Measurements from ENCODE around the gene NCOA3. TPM values are rescaled to one million over a fixed set of nuclear protein-coding genes. Genes with fewer than 3 reads are reported as not detected.

Gene NCOA3
- total RNA-seq, 1 donor, result 44.5 TPM

DNA sequence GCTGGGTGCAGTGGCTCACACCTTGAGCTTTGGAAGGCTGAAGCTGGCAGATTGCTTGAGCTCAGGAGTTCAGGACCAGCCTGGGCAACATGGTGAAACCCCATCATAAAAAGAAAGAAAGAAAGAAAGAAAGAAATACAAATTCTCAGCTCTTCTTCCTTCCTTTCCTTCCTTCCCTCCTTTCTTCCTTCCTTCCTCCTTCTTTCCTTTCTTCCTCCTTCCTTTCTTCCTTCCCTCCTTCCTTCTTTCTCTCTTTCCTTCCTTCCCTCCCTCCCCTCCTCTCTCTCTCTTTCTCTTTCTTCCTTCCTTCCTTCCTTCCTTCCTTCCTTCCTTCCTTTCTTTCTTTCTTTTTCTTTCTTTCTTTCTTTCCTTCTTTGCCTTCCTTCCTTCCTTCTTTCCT, 21.0 kb upstream of the NCOA3 start:
- no peaks in the 10 kb centered on the region for H3K36me3 ChIP-seq (ENCODE audit: insufficient read depth, low read length)
- H2AFZ ChIP-seq (ENCODE audit: low read length), result no peak overlapping the region
- H3K4me3 ChIP-seq (ENCODE audit: insufficient read depth, low read length), result no peak overlapping the region
- no peaks in the 10 kb centered on the region for H3K79me2 ChIP-seq (ENCODE audit: insufficient read depth, low read length)
- no peaks in the 10 kb centered on the region for H3K4me1 ChIP-seq (ENCODE audit: insufficient read depth, low read length)
- H3K27ac ChIP-seq (ENCODE audit: low read depth, low read length), result no peak overlapping the region
- no peaks in the 10 kb centered on the region for H3K27me3 ChIP-seq (ENCODE audit: insufficient read depth, low read length)
- H3K4me2 ChIP-seq (ENCODE audit: insufficient read depth, low read length), result no peak overlapping the region
- no peak for DNase-seq (ENCODE audit: insufficient read length, low spot score, missing footprints)
- TF ChIP-seq, protein P1, sequence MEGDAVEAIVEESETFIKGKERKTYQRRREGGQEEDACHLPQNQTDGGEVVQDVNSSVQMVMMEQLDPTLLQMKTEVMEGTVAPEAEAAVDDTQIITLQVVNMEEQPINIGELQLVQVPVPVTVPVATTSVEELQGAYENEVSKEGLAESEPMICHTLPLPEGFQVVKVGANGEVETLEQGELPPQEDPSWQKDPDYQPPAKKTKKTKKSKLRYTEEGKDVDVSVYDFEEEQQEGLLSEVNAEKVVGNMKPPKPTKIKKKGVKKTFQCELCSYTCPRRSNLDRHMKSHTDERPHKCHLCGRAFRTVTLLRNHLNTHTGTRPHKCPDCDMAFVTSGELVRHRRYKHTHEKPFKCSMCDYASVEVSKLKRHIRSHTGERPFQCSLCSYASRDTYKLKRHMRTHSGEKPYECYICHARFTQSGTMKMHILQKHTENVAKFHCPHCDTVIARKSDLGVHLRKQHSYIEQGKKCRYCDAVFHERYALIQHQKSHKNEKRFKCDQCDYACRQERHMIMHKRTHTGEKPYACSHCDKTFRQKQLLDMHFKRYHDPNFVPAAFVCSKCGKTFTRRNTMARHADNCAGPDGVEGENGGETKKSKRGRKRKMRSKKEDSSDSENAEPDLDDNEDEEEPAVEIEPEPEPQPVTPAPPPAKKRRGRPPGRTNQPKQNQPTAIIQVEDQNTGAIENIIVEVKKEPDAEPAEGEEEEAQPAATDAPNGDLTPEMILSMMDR (IDR thresholded peaks at IDR 0.05; ENCODE audit: extremely low read depth, low read depth, low read length), result no peak
- H3K9me3 ChIP-seq (ENCODE audit: low read depth, low read length), result no peaks in the 10 kb centered on the region
- no peaks in the 10 kb centered on the region for H4K20me1 ChIP-seq (ENCODE audit: insufficient read depth, low read length)

DNA sequence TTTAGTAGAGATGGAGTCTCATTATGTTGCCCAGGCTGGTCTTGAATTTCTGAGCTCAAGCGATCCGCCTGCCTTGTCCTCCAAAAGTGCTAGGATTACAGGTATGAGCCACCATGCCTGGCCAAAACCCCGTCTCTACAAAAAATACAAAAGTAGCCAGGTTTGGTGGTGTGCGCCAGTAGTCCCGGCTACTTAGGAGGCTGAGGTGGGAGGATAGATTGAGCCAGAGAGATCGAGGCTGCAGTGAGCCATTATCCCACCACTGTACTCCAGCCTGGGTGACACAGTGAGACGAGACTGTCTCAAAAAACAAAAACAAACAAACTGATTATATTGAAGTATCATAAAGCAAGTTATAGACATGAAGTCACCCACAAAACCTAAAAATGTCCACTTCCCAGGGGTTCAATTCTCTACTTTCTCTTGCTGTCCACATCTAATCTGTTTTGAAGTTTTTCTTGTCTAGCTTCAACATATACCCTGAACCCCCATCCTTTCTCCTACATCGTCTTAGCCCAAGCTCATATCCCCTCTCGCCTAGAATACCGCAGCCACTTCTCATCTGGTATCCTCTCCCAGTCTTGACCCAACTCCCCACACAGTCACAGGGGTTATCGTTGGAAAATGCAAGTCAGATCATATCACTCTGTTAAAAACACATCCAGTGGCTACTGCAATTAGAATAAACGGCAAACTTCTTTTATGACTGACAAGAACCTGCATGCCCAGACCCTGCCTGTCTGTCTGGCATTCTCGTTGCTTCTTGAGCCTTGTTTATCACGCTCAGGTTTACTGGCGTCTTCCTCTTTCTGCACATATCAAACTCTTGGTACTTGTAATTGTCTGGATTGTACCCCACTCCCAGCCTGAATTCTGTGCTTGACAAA, 20.1 kb upstream of the NCOA3 start:
- no peak overlapping the region for H3K27ac ChIP-seq (ENCODE audit: low read depth, low read length)
- no peaks in the 10 kb centered on the region for H4K20me1 ChIP-seq (ENCODE audit: insufficient read depth, low read length)
- H2AFZ ChIP-seq (ENCODE audit: low read length), result no peak overlapping the region
- no peaks in the 10 kb centered on the region for H3K79me2 ChIP-seq (ENCODE audit: insufficient read depth, low read length)
- DNase-seq (ENCODE audit: insufficient read length, low spot score, missing footprints), result no peak
- no peaks in the 10 kb centered on the region for H3K9me3 ChIP-seq (ENCODE audit: low read depth, low read length)
- no peaks in the 10 kb centered on the region for H3K36me3 ChIP-seq (ENCODE audit: insufficient read depth, low read length)
- no peaks in the 10 kb centered on the region for H3K4me1 ChIP-seq (ENCODE audit: insufficient read depth, low read length)
- H3K27me3 ChIP-seq (ENCODE audit: insufficient read depth, low read length), result no peaks in the 10 kb centered on the region
- H3K4me2 ChIP-seq (ENCODE audit: insufficient read depth, low read length), result no peak overlapping the region
- TF ChIP-seq, protein P1 (IDR thresholded peaks at IDR 0.05; ENCODE audit: extremely low read depth, low read depth, low read length), result no peak
- no peak overlapping the region for H3K4me3 ChIP-seq (ENCODE audit: insufficient read depth, low read length)

DNA sequence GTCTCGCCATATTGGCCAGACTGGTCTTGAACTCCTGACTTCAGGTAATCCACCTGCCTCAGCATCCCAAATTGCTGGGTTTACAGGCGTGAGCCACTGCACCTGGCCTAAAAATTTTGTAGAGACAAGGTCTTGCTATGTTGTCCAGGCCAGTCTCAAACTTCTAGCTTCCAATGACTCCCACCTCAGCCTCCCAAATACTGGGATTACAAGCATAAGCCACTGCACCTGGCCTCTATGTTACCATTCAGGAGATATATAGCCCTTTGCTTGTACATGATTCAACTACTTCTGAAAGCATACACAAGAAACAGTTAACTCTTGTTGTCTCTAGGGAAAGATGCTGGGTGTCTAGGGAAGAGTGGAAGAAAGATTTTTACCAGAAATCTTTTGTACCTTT, 19.0 kb upstream of the NCOA3 start:
- no peaks in the 10 kb centered on the region for H4K20me1 ChIP-seq (ENCODE audit: insufficient read depth, low read length)
- no peak overlapping the region for H3K4me2 ChIP-seq (ENCODE audit: insufficient read depth, low read length)

DNA sequence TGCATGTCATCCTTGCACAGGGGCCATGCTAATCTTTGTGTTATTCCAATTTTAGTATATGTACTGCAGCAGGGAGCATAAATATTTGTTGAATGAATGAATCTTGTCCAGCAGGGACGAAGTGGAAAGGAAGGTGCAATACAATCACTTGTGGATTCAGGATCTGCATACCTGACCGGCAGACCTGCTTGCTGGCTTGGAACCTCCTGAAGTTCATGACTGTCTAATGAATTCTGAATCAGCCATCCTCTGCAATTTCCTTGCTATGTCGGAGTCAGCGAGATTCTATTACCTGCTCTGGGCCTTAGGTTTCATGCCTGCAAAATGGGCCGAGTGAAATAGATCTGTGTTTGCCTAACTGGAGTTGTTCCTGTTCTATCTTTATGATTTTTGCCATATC, 17.4 kb upstream of the NCOA3 start:
- no peak overlapping the region for H3K4me2 ChIP-seq (ENCODE audit: insufficient read depth, low read length)
- H3K36me3 ChIP-seq (ENCODE audit: insufficient read depth, low read length), result no peaks in the 10 kb centered on the region

More for the DNA sequence above, 19.0 kb upstream of the NCOA3 start:
- no peaks in the 10 kb centered on the region for H3K79me2 ChIP-seq (ENCODE audit: insufficient read depth, low read length)
- H3K4me3 ChIP-seq (ENCODE audit: insufficient read depth, low read length), result no peak overlapping the region
- TF ChIP-seq, protein P1 (IDR thresholded peaks at IDR 0.05; ENCODE audit: extremely low read depth, low read depth, low read length), result no peak
- H3K4me1 ChIP-seq (ENCODE audit: insufficient read depth, low read length), result no peaks in the 10 kb centered on the region
- no peak for DNase-seq (ENCODE audit: insufficient read length, low spot score, missing footprints)
- no peaks in the 10 kb centered on the region for H3K27me3 ChIP-seq (ENCODE audit: insufficient read depth, low read length)
- H3K36me3 ChIP-seq (ENCODE audit: insufficient read depth, low read length), result no peaks in the 10 kb centered on the region
- no peaks in the 10 kb centered on the region for H3K9me3 ChIP-seq (ENCODE audit: low read depth, low read length)
- H2AFZ ChIP-seq (ENCODE audit: low read length), result no peak overlapping the region
- no peak overlapping the region for H3K27ac ChIP-seq (ENCODE audit: low read depth, low read length)

More for the DNA sequence above, 17.4 kb upstream of the NCOA3 start:
- H3K4me3 ChIP-seq (ENCODE audit: insufficient read depth, low read length), result no peak overlapping the region
- H4K20me1 ChIP-seq (ENCODE audit: insufficient read depth, low read length), result no peaks in the 10 kb centered on the region
- H3K9me3 ChIP-seq (ENCODE audit: low read depth, low read length), result no peaks in the 10 kb centered on the region
- no peak for DNase-seq (ENCODE audit: insufficient read length, low spot score, missing footprints)
- TF ChIP-seq, protein P1 (IDR thresholded peaks at IDR 0.05; ENCODE audit: extremely low read depth, low read depth, low read length), result no peak
- no peaks in the 10 kb centered on the region for H3K4me1 ChIP-seq (ENCODE audit: insufficient read depth, low read length)
- H3K27ac ChIP-seq (ENCODE audit: low read depth, low read length), result no peak overlapping the region
- no peaks in the 10 kb centered on the region for H3K27me3 ChIP-seq (ENCODE audit: insufficient read depth, low read length)
- H2AFZ ChIP-seq (ENCODE audit: low read length), result no peak overlapping the region
- no peaks in the 10 kb centered on the region for H3K79me2 ChIP-seq (ENCODE audit: insufficient read depth, low read length)

Measured in osteoblast (primary cell).